Cortex of kidney (tissue), 1 donor: Measurements from ENCODE around the gene TRAPPC1.

ENCODE experiments used
- DNase-seq: peaks from one replicate; lab custom pipeline; 2025; lab: John Stamatoyannopoulos, UW

Gene TRAPPC1

DNA sequence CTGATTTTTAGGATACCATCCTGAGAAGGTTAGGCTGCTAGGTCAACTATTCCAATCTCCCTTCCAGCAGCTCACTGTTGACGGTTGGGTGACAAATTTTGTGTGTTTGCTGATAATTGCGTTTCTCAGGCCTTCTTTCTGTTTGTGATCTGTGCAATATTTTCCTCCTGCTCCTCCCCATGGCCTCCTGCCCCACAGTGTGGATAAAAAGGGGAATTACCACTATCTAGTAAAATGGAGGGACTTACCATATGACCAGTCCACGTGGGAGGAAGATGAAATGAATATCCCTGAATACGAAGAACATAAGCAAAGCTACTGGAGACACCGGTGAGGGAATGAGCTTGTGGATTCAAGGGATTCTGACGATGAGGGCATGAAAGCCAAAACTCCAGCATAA, 34.0 kb downstream of the TRAPPC1 start:
- DNase-seq = no peak

DNA sequence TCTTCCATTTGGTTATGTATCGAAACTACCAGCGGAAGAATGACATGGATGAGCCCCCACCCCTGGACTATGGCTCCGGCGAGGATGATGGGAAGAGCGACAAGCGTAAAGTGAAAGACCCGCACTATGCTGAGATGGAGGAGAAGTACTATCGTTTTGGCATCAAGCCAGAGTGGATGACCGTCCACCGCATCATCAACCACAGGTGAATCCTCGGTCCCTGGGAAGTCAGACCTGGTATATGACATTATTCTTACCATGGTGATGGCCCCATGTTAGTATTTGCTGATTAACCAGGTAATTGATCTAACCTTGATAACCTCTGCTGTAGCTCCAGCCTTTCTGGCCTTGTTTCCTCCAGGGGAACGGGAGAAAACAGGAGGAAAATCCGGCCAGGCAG, 34.7 kb downstream of the TRAPPC1 start:
- DNase-seq = no peak

DNA sequence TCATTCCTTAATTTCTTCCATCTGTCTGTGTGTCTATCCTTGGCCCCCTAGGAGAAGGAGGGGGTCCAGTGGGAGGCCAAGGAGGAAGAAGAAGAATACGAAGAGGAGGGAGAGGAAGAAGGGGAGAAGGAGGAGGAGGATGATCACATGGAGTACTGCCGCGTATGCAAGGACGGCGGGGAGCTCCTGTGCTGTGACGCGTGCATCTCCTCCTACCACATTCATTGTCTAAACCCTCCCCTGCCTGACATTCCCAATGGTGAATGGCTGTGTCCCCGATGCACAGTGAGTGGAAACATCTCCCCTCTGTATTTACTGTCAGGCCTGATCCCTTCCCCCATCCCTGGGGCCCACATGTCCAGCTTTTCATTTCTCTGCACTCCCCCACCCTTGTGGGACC, 36.9 kb downstream of the TRAPPC1 start:
- DNase-seq = no peak

DNA sequence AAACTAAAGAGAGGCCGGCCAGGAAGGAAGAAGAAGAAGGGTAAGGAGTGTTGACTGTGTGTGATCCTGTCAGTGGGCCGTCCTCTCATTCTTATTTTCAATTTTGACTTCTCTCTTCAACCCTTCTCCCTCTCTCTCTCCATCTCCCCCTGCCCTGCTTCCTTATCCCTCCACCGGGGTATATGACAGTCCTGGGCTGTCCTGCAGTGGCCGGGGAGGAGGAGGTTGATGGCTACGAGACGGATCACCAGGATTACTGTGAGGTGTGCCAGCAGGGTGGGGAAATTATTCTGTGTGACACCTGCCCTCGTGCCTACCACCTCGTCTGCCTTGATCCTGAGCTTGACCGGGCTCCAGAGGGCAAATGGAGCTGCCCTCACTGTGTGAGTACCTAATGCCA, 37.5 kb downstream of the TRAPPC1 start:
- DNase-seq = no peak

DNA sequence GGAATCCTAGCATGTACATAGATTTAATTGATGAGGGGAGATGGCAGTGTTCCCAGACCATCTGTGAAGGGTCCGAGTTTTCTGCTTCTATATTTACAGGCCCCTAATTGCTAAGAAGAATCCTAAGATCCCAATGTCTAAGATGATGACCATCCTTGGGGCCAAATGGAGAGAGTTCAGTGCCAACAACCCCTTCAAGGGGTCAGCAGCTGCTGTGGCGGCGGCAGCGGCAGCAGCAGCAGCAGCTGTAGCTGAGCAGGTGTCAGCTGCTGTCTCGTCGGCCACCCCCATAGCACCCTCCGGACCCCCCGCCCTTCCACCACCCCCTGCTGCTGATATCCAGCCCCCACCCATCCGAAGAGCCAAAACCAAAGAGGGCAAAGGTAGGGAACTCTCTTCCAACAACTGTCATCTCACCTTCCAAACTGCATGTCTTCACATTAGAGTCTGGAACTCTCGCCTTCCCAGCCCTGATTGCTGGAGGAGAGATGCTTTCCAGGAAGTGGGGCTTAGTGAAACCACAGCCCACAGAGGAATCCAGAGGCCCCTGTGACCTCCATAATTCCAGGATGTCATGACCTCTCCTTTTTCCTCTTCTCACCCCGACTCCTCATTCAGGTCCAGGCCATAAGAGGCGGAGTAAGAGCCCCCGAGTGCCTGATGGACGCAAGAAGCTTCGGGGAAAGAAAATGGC, 38.4 kb downstream of the TRAPPC1 start:
- no peak for DNase-seq

DNA sequence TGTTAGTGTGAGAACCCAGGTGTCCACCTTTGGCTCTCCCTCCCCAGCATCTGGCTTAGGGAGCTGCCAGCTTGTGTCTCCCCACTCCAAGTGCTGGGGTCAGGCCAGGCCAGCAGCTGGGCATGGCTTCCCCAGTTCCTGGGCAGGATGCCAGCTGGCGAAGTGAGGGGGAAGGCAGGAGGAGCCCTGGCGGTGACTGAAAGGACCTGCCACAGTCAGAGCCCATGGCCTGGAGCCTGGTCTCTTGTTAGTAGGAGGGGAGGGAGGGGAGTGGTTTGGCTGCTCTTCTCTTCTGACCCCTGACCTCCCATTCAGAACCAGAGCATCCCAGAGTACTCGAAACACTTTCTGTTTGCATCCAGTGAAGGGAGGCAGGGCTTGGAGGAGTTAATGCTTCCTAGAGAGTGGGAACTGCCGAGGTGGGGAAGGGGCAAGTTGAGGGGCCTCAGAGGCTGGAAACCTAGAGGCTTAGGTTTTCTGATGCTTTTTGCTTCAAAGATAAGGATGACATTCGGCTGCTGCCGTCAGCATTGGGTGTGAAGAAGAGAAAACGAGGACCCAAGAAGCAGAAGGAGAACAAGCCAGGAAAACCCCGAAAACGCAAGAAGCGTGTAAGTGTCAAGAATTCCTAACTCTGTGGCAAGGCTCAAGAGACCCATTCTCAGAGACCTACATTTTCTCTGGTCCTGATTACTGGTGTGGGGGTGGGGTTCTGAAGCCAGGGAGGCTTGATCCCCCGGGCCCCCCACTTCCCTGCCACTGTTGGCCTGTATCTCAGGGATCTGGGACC, 42.4 kb downstream of the TRAPPC1 start:
- no peak for DNase-seq

DNA sequence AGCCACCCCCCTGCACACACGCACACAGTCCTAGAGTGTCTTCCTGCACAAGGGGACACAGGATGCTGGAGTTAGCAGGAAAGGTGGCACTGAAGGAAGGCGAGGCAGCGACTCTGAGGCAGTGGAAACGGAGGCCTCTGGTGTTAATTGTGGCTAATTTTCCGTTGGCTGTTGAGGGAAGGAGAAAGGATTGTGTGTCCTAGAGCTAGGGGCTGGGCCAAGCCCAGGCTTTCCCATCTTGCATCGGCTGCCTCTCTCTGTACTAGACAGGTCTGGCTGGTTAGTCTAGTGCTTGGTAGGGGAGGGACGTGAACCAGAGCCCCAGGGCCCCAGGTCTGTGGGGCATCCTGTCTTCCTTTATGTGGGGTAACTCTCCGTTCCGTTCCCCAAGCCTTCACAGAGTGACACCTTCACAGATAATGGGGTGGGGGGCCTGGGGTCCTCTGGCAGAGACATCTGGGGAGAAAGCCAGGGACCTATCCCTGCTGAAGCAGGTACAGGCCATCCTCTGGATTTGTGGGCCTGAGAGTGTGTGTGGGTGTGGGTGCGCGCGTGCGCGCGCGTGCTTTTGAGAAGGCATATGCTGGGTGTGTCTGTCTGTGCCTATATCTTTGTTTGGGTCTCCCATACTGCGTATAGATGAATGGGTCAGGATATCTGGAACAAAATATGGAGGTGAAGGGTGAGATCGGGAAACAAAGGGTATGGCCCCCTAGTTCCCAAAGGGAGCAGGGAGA, 43.4 kb downstream of the TRAPPC1 start, which contains the start of gene CHD3:
TSS of gene CHD3 (plus strand) at position 606 of the 737 bp plus-strand sequence. CDS start 212 bp downstream, outside the sequence.
- DNase-seq = no peak

DNA sequence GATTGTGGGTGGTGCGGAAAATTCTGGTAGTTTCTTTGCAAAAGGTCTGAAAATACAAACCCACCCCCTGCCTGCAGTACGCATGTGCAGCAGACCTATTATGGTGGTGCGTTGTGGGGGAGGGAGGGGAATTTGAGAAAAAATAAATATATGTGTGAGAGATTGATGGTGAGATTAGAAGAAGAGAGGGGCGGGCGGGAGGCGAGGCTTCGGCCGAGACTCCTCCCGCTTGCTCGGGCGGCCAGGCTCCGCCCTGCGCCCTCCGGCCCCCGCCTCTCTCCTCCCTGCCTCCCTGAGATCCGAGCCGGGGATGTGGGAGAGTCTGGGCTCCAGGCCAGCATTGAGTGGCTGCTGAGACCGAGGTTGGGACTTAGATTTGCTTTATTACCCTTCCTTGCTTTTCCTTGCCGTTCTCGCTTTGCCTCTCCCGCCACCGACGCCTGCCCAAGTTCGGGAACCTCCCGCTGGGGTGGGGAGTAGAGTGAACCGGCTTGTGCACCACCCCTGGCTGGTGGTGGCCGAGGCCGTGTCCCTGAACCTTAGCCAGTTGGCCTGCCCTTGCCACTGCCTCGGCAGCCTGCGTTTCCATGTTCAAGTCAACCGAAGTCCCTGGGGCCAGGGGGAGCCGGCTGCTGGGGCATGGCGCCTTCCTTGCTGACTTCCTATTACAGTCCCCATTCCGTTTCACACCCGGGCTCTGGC, 44.1 kb downstream of the TRAPPC1 start:
- DNase-seq = no peak

DNA sequence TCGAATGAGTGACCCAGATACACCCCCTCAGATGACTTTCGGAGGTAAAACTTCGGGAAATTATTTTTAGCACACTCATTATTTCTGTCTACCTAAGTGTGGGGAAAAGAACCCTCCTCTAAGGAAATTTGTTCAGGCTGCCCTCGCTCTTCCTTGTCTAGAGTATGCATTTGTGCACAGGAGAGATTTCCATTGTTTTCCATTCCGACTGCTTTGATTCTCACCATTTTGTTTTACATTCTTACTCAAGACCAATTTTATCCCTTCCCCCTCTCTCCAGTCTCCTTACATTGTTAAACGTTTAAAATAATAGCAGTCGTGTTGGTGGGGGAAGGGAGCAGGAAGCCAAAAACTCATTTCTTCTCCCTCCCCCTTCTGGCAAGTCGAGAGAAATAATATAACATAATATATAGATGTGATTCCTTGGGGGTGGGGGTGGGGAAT, 44.7 kb downstream of the TRAPPC1 start:
- no peak for DNase-seq

DNA sequence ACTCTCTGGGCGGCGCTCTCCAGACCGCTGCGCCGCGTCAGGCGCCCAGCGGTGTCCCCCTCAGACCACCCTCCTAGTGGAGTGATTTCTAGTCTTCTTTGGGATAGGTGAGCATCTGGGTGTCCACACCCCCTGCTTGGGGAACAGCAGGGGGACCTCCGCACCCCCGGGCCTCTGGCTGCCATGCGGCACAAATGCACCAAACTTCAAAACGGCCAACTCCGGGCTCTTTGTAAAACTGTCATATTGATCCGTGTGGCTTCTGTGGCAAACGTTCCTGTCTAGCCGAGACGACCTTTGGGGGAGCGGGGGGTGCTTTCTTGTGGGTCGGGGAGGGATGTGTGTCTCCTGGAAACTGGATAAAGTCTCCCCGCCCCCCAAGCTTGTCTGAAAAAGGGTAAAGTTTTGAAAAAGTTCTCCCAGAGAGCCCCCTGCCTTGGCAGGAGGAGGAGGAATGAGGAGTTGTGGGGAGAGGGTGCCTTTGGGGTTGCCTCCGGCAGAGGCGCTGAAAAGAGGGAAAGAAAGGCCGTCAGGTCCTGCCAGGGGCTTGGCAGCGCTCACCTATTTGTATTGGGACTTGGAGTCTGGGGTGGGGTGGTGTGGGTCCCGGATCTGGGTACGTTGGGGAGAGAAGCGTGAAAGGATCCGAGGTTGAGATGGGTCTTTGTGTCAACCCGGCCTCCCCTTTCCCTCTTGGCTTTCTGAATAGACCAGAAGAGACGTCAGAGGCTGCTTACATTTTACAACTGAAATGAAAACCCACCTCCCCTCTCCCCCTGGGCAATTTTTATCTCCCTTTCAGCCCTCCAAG, 45.3 kb downstream of the TRAPPC1 start:
- DNase-seq = no peak

DNA sequence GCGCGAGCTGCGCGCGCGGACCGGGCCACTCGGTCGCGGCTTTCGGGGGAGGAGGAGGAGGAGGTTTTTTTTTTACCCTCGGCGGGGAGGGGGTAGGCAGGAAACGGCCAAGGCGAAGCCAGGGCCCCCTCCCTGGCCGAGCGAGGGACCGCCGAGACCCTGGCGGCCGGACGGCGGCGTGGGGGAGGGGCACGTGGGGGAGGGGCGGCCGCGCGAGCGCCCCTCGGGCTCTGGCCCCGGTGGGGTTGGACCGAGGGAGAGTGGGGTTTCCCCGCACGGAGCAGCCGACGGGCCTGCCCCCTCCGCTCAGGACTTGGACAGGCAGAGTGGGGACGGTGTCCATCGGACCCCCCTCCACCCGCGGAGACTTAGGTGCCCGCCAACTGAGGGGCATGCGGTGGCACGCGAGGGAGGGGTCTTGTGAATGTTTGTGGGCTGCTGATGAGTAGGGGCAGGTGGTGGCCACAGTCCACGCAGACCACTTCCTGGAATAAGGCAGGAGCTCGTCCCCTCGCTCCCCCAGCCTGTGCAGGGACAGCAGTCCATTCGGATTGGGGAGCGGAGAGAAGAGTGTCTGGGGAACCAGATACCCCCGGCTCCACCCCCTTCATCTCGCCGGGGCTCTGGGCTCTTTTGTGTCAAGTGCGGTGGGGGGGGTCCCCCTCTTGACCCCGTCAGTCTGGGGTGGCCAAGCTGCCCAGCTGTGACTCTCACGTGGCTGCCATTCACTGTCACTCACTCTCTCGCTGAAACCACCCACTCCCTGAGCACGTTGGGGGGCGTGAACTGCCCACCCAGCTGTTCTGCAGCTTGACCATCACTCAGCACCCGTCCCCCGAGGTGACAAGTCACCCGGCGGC, 46.1 kb downstream of the TRAPPC1 start:
- DNase-seq = no peak

DNA sequence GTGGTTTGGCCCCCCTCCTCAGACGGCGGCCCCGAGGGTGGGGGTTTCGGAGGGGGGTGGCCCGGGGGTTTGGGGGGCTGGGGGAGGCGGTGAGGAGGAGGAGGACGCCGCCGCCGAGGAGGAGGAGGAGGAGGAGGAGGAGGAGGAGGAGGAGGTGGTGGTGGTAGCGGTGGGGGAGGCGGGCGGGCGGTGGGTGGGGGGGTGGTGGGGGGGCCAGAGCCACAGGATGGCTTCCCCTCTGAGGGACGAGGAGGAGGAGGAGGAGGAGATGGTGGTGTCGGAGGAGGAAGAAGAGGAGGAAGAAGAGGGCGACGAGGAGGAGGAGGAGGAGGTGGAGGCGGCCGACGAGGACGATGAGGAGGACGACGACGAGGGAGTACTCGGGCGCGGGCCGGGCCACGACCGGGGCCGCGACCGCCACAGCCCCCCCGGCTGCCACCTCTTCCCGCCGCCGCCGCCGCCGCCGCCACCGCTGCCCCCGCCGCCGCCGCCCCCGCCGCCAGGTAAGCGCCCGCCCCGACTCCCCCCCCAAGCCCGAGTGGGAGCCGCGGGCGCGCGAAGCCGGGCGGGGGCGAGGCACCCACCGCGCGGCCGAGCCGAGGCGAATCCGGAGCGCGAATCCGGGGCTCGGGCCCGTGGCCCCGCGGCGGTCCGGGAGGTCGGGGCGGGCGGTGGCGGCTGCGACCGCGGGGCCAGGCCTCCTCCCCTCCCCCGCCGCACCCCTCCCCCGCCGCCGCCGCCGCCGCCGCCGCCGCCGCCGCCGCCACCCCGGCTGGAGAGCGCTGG, 47.0 kb downstream of the TRAPPC1 start:
- no peak for DNase-seq

DNA sequence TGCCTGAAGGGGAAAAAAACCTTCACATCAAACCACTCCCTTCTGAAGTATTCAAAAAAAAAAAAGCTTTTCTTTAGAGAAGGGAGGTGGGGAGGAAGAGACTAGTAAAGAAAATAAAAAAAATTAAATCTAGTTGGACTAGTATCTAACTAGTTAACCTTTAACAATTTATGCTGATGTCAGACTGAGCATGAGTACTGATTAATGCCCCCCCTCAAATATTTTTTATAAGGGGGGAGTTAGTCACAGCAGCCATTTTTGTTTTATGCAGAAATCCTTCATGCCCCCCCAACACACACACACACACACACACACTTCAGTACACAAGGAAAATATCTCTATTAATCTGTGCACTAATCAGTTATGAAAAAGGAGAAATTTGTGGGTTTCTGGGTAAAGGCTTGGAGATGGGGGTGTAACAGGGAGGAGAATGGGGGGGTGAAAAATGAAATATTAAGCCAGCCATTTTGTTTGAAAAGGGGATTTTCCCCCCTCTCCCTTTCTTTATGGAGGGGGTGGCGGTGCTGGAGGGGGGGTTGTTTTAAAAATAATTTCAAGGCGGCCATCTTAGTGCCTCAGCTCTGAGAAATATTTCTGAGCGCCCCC, 47.9 kb downstream of the TRAPPC1 start:
- DNase-seq = no peak

DNA sequence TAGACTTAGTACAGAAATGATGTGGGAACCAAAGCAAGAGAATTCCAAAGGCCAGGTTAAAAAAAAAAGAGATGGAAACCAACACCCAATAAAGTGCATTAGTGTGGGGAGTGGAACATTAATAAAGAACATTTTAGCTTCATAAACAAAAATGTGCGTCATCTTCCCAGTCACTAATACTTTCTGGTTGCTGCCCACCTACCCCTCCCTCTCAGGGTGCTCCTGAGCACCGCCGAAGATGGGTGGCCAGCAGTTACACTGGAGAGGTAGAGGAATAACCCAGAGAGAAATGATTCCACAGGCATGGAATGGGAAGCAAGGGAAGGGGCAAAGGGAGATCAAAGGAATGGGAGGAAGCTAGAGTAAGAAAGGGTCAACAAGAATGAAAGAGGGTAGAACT, 49.1 kb downstream of the TRAPPC1 start:
- DNase-seq = no peak

DNA sequence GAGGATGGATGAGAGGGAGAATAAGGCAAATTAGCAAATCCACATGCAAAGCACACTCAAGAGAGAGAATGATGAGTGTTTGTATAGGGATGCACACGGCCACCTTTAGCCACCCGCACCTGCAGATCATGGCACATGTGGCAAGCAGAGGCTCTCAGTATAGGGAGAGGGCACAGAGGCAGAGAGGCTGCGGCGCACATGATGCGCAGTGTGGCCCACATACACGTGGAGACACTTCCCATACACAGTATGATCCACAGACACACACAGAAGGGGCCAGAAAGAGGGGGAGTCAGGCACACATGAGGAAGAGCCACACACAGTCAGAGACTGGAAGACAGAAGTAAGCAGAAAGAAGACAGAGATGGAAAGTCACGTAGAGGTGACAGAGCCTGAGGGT, 49.7 kb downstream of the TRAPPC1 start:
- no peak for DNase-seq

DNA sequence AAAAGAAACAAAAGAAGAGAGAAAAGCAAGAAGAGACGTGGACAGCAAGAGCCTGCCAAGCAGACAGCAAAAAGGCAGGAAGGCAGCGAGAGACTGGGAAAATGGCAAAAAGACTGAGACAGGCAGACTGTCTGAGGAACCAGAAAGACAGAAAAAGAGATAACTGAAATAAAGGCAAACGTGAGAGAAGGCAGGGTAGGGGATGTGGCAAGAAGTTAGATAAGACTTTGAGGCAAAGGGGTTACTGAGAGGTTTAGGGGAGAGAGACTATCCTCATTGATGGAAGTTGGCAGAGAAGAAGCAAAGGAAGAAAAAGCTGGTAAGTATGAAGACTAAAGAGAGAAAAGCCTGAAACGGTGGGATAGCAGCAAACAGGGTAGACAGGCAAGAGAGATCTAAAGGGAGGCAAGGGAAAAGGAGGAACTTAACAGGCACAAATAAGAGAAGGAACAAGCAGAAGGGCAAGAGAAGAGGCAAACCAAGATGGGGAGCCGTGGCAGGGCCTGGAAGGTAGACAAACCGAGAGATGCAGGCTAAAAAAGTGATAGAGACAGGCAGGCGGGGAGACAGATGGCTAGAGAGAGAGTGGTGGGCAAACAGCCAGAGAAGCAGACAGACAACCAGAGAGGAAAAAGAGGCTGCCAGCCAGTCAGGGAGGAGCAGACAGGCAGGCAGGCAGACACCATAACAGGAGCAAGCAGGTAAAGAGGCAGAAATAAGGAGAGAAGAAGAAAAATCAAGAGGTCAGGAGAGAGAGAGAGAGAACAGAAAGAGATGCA, 50.3 kb downstream of the TRAPPC1 start:
- DNase-seq = no peak
